HG02981 (cell line): Measurements from ENCODE around the gene SUPT20HL1.

Experiments
- ATAC-seq: cut with Tn5 transposase; IDR thresholded peaks from one replicate; pipeline ENCODE4 v1.9.1; 2021; ENCODE audit warnings: mild to moderate bottlenecking, moderate library complexity; ENCODE audit not compliant: unreplicated experiment

Gene SUPT20HL1

GRCh38 chrX:24395775-24396174 lies 35.3 kb downstream of the SUPT20HL1 start:
- ATAC-seq = no peak

- ATAC-seq = no peak
Measured at GRCh38 chrX:24396236-24396930, 35.9 kb downstream of the SUPT20HL1 start.

GRCh38 chrX:24396931-24397279 lies 36.5 kb downstream of the SUPT20HL1 start:
- no peak for ATAC-seq

GRCh38 chrX:24398766-24399165 lies 38.3 kb downstream of the SUPT20HL1 start:
- ATAC-seq = no peak

GRCh38 chrX:24399550-24399949 lies 39.1 kb downstream of the SUPT20HL1 start:
- no peak for ATAC-seq

GRCh38 chrX:24405959-24406358 lies 45.5 kb downstream of the SUPT20HL1 start:
- no peak for ATAC-seq
